NCI-H2171 treated with DMSO at 0.1 percent for 48 hours (cell line): Measurements from ENCODE around the gene TMEM150A.
"Not testable (repeated sequence)": the region's sequence is repeated elsewhere in the genome, so short reads cannot be mapped to it uniquely, and the experiment has no call there.

Source experiments
- DNase-seq: peaks from one replicate; lab custom pipeline; 2025; lab: John Stamatoyannopoulos, UW

The TMEM150A gene

GRCh38 chr2:85602476-85603234 lies at the start of gene TMEM150A:
Gene TMEM150A, minus strand, starts transcription at chr2:85602698. Its CDS starts 750 bp downstream, at chr2:85601948.
- peak; percentile 75 for DNase-seq

- DNase-seq, result no peak
These were observed 49.6 kb upstream of the TMEM150A start for GRCh38 chr2:85652056-85652455.

GRCh38 chr2:85651097-85651496 lies 48.6 kb upstream of the TMEM150A start:
- DNase-seq, result no peak

- DNase-seq, result no peak
These were observed 48.0 kb upstream of the TMEM150A start for GRCh38 chr2:85650456-85650855.

- no peak for DNase-seq
These were observed 47.0 kb upstream of the TMEM150A start for GRCh38 chr2:85649201-85650190.

GRCh38 chr2:85648619-85649018 lies 46.1 kb upstream of the TMEM150A start:
- DNase-seq, result no peak

- DNase-seq, result no peak
These were observed 45.5 kb upstream of the TMEM150A start for GRCh38 chr2:85647823-85648526.

GRCh38 chr2:85646166-85646565 lies 43.7 kb upstream of the TMEM150A start:
- no peak for DNase-seq

- DNase-seq, result no peak
These were observed 42.4 kb upstream of the TMEM150A start for GRCh38 chr2:85644909-85645308.

- DNase-seq, result no peak
These were observed 40.2 kb upstream of the TMEM150A start for GRCh38 chr2:85642725-85643124.

- no peak for DNase-seq
These were observed 33.1 kb upstream of the TMEM150A start for GRCh38 chr2:85635636-85636035.

GRCh38 chr2:85635011-85635410 lies 32.5 kb upstream of the TMEM150A start:
- DNase-seq, result no peak

- DNase-seq, result no peak
These were observed 28.8 kb upstream of the TMEM150A start for GRCh38 chr2:85631316-85631715.

GRCh38 chr2:85628658-85629057 lies 26.2 kb upstream of the TMEM150A start:
- DNase-seq, result no peak

- no peak for DNase-seq
These were observed 21.5 kb upstream of the TMEM150A start for GRCh38 chr2:85623991-85624390.

- no peak for DNase-seq
These were observed 18.8 kb upstream of the TMEM150A start for GRCh38 chr2:85621338-85621737.

GRCh38 chr2:85619617-85620016 lies 17.1 kb upstream of the TMEM150A start:
- no peak for DNase-seq

- DNase-seq, result not testable (repeated sequence)
These were observed 15.2 kb upstream of the TMEM150A start for GRCh38 chr2:85617723-85618122.

- DNase-seq, result no peak
These were observed 12.9 kb upstream of the TMEM150A start for GRCh38 chr2:85615413-85615728.

- not testable (repeated sequence) for DNase-seq
These were observed 12.3 kb upstream of the TMEM150A start for GRCh38 chr2:85614757-85615156.

- DNase-seq, result no peak
These were observed 11.4 kb upstream of the TMEM150A start for GRCh38 chr2:85613717-85614515.
